GM23338 (cell line): ENCODE measurements around the gene NUCB1. TPM values are rescaled to one million over a fixed set of nuclear protein-coding genes. Genes with fewer than 3 reads are reported as not detected.

Source experiments
- ATAC-seq: fragments of 200-7000 bp; cut with Tn5 transposase; 3 replicates; pipeline ENCODE4 v1.9.1; 2020
- DNase-seq: peaks from one replicate; pipeline ENCODE4 v3.0.0-alpha.2; 2015; ENCODE audit warnings: low spot score
- H2AFZ ChIP-seq: fragments of 200-600 bp; sonication (generic); 2 replicates; pipeline ENCODE4 v1.8.0; 2016; ENCODE audit warnings: antibody characterized with exemption, mild to moderate bottlenecking, moderate library complexity
- H3F3A ChIP-seq: fragments of 200-600 bp; sonication (generic); replicated peaks from 2 replicates; pipeline ENCODE4 v1.8.0; 2017; ENCODE audit warnings: antibody characterized with exemption, mixed run types, low read depth
- H3K27ac ChIP-seq: fragments of 200-600 bp; sonication (generic); 2 replicates; pipeline ENCODE4 v1.6.1; 2016; ENCODE audit warnings: low read depth
- H3K27me3 ChIP-seq: fragments of 200-600 bp; sonication (generic); 2 replicates; pipeline ENCODE4 v1.8.0; 2016; ENCODE audit warnings: mild to moderate bottlenecking, mixed run types, moderate library complexity; ENCODE audit not compliant: insufficient read depth
- H3K36me3 ChIP-seq: fragments of 200-600 bp; sonication (generic); 2 replicates; pipeline ENCODE4 v1.8.0; 2016; ENCODE audit warnings: mild to moderate bottlenecking; ENCODE audit not compliant: insufficient read depth
- H3K4me1 ChIP-seq: fragments of 200-600 bp; sonication (generic); 2 replicates; pipeline ENCODE4 v1.8.0; 2016; ENCODE audit warnings: mild to moderate bottlenecking, moderate library complexity; ENCODE audit not compliant: insufficient read depth
- H3K4me2 ChIP-seq: fragments of 200-600 bp; sonication (generic); 2 replicates; pipeline ENCODE4 v1.7.1; 2017; ENCODE audit warnings: mixed run types
- H3K4me3 ChIP-seq: fragments of 200-600 bp; sonication (generic); 2 replicates; pipeline ENCODE4 v1.6.1; 2016; ENCODE audit warnings: mixed run types
- H3K79me2 ChIP-seq: fragments of 200-600 bp; sonication (generic); replicated peaks from 2 replicates; pipeline ENCODE4 v1.8.0; 2017; ENCODE audit warnings: mild to moderate bottlenecking; ENCODE audit not compliant: insufficient read depth
- H3K9me2 ChIP-seq: fragments of 200-600 bp; sonication (generic); 2 replicates; pipeline ENCODE4 v1.8.0; 2017; ENCODE audit not compliant: insufficient read depth
- H4K20me1 ChIP-seq: fragments of 200-600 bp; sonication (generic); replicated peaks from 2 replicates; pipeline ENCODE4 v1.8.0; 2017; ENCODE audit warnings: mild to moderate bottlenecking; ENCODE audit not compliant: insufficient read depth
- H3K27ac Mint-ChIP-seq: 2 replicates; pipeline ENCODE4 v1.8.0; 2020; ENCODE audit warnings: inconsistent platforms, mild to moderate bottlenecking, moderate library complexity, mixed read lengths
- H3K27me3 Mint-ChIP-seq: 3 replicates; pipeline ENCODE4 v1.8.0; 2022; ENCODE audit warnings: low read depth, mild to moderate bottlenecking, moderate library complexity, mixed read lengths, inconsistent platforms; ENCODE audit not compliant: insufficient read depth, poor library complexity
- H3K36me3 Mint-ChIP-seq: 3 replicates; pipeline ENCODE4 v1.8.0; 2021; ENCODE audit warnings: low read depth, mild to moderate bottlenecking, inconsistent platforms, moderate library complexity, mixed read lengths
- H3K4me1 Mint-ChIP-seq: 3 replicates; pipeline ENCODE4 v1.8.0; 2020; ENCODE audit warnings: mild to moderate bottlenecking, inconsistent platforms, mixed read lengths
- H3K4me3 Mint-ChIP-seq: 3 replicates; pipeline ENCODE4 v1.8.0; 2021; ENCODE audit warnings: moderate library complexity, mild to moderate bottlenecking, inconsistent platforms, mixed read lengths
- H3K9me3 Mint-ChIP-seq: 3 replicates; pipeline ENCODE4 v1.8.0; 2020; ENCODE audit warnings: moderate library complexity, mild to moderate bottlenecking, inconsistent platforms, mixed read lengths
- CTCF ChIP-seq, 2 experiments: fragments of 200-600 bp in 1 of 2; sonication (generic) in 1 of 2; conservative IDR thresholded peaks; 2 replicates each; pipeline versions ENCODE4 v1.5.1 to v1.6.1; 2016 to 2017; ENCODE audit warnings: antibody characterized with exemption in 2 of 2, low read depth in 2 of 2, mild to moderate bottlenecking in 2 of 2, moderate library complexity in 1 of 2
- ETS1 ChIP-seq: IDR thresholded peaks from 2 replicates; pipeline ENCODE4 v1.6.1; 2016; ENCODE audit warnings: antibody characterized with exemption
- EZH2 ChIP-seq: fragments of 200-600 bp; sonication (generic); IDR thresholded peaks from one replicate; pipeline ENCODE4 v1.8.0; 2017; ENCODE audit warnings: antibody characterized with exemption, mild to moderate bottlenecking, low read depth; ENCODE audit not compliant: unreplicated experiment
- EZH2phosphoT487 ChIP-seq: fragments of 200-600 bp; sonication (generic); IDR thresholded peaks from one replicate; pipeline ENCODE4 v1.8.1; 2018; ENCODE audit warnings: antibody characterized with exemption; ENCODE audit not compliant: unreplicated experiment
- JUNB ChIP-seq: IDR thresholded peaks from one replicate; pipeline ENCODE4 v1.6.1; 2016; ENCODE audit warnings: antibody characterized with exemption; ENCODE audit not compliant: unreplicated experiment
- NANOG ChIP-seq: IDR thresholded peaks from 2 replicates; pipeline ENCODE4 v1.6.1; 2016; ENCODE audit warnings: antibody characterized with exemption, borderline replicate concordance
- POLR2AphosphoS5 ChIP-seq: IDR thresholded peaks from 2 replicates; pipeline ENCODE4 v1.6.1; 2016; ENCODE audit warnings: antibody characterized with exemption, low read depth
- REST ChIP-seq: IDR thresholded peaks from one replicate; pipeline ENCODE4 v1.6.1; 2018; ENCODE audit warnings: antibody characterized with exemption; ENCODE audit not compliant: unreplicated experiment
- STAT1 ChIP-seq: IDR thresholded peaks from one replicate; pipeline ENCODE4 v1.6.1; 2016; ENCODE audit warnings: antibody characterized with exemption; ENCODE audit not compliant: unreplicated experiment
- ZNF114 ChIP-seq: fragments of 250-450 bp; sonication (Bioruptor Pico); IDR thresholded peaks from 2 replicates; pipeline ENCODE4 v1.5.0; 2020; ENCODE audit warnings: mild to moderate bottlenecking, moderate library complexity
- polyA plus RNA-seq: library from polyadenylated mRNA; unstranded; fragments of >200 nt; fragmentation: Nextera tagmentation; extraction: Ambion mirVana; gene quantifications from 2 replicates; pipeline ENCODE4 v1.2.1, GENCODE V29; 2016
- total RNA-seq: library from RNA; depleted of rRNA; stranded (reverse); fragments of >200 nt; shearing (Covaris generic); gene quantifications from 2 replicates; pipeline ENCODE4 v1.2.3, GENCODE V29; 2014

The NUCB1 gene
- total and polyA plus RNA-seq, 2 experiments from 2014 or later = 57.1 to 163 TPM

GRCh38 chr19:48852292-48852691 is 47.8 kb upstream of the NUCB1 start:
- Histone ChIP-seq H4K20me1 (no peaks in the 10 kb centered on the region), H3K9me2 (no peaks in the 10 kb centered on the region), H2AFZ (no peak overlapping the region), H3K36me3 (no peaks in the 10 kb centered on the region; the same call in 1 of the 2 replicates), H3K79me2 (no peaks in the 10 kb centered on the region), H3K4me2 (no peak overlapping the region), H3F3A (no peaks in the 10 kb centered on the region), H3K4me3 (no peak overlapping the region), H3K4me1 (no peaks in the 10 kb centered on the region), H3K27ac (no peak overlapping the region), H3K27me3 (no peaks in the 10 kb centered on the region)
- ATAC-seq (peak; percentile 32; the same call in 2 of the 3 replicates), DNase-seq (no peak)
- Mint-ChIP-seq H3K4me3 (no peak overlapping the region), H3K36me3 (no peaks in the 10 kb centered on the region), H3K4me1 (no peaks in the 10 kb centered on the region), H3K27me3 (peaks cover 12% of the 10 kb centered on the region), H3K27ac (no peak overlapping the region), H3K9me3 (no peaks in the 10 kb centered on the region)
- TF ChIP-seq REST (no peak), NANOG (no peak), EZH2 (no peak), ZNF114 (CRISPR knock-in tag) (no peak), JUNB (no peak), CTCF (conservative IDR thresholded peaks at IDR 0.05; ENCODE audit: low read depth in 2 of 2) (no peak), EZH2phosphoT487 (no peak), POLR2AphosphoS5 (no peak)

GRCh38 chr19:48853483-48853882 is 46.6 kb upstream of the NUCB1 start:
- H3K27me3 Mint-ChIP-seq = peaks cover 12% of the 10 kb centered on the region
- Histone ChIP-seq H2AFZ (no peak overlapping the region), H3K4me1 (no peaks in the 10 kb centered on the region), H3K27me3 (no peaks in the 10 kb centered on the region), H3K36me3 (no peaks in the 10 kb centered on the region; the same call in 1 of the 2 replicates), H3K79me2 (no peaks in the 10 kb centered on the region), H3K4me3 (no peak overlapping the region), H4K20me1 (no peaks in the 10 kb centered on the region), H3K9me2 (no peaks in the 10 kb centered on the region), H3K4me2 (no peak overlapping the region), H3F3A (no peaks in the 10 kb centered on the region), H3K27ac (no peak overlapping the region)
- ATAC-seq (no peak), DNase-seq (no peak)
- H3K9me3 Mint-ChIP-seq = no peaks in the 10 kb centered on the region
- no peaks in the 10 kb centered on the region for H3K36me3 Mint-ChIP-seq
- no peak overlapping the region for H3K27ac Mint-ChIP-seq
- H3K4me3 Mint-ChIP-seq = no peak overlapping the region
- no peaks in the 10 kb centered on the region; the same call in 2 of the 3 replicates for H3K4me1 Mint-ChIP-seq
- TF ChIP-seq JUNB (no peak), POLR2AphosphoS5 (no peak), STAT1 (no peak), ETS1 (no peak), REST (no peak)
